Activated T-cell treated with anti-CD3 and anti-CD28 coated beads, Interleukin-2, amount 50 U/mL, for 48 hours (primary cell): ENCODE measurements around the gene PIK3R3.
A peak's percentile ranks its signal among the peaks of the same experiment; 100 is the strongest.
"Not testable (repeated sequence)": the region's sequence is repeated elsewhere in the genome, so short reads cannot be mapped to it uniquely, and the experiment has no call there.

Source experiments
- DNase-seq, 2 experiments: peaks; one replicate each; pipeline ENCODE4 v3.0.0-alpha.2; 2020

The PIK3R3 gene

GRCh38 chr1:46062651-46063319 is 69.6 kb downstream of the PIK3R3 start:
- DNase-seq = peak; percentile 57

GRCh38 chr1:46061146-46061545 is 71.3 kb downstream of the PIK3R3 start:
- DNase-seq = no peak

GRCh38 chr1:46058936-46059335 is 73.5 kb downstream of the PIK3R3 start:
- DNase-seq = no peak

GRCh38 chr1:46057781-46058180 is 74.6 kb downstream of the PIK3R3 start:
- DNase-seq = no peak

GRCh38 chr1:46057215-46057614 is 75.2 kb downstream of the PIK3R3 start:
- DNase-seq = not testable (repeated sequence)

- no peak for DNase-seq
Measured at GRCh38 chr1:46056325-46056724, 76.1 kb downstream of the PIK3R3 start.

GRCh38 chr1:46053734-46054133 is 78.7 kb downstream of the PIK3R3 start:
- no peak for DNase-seq

- no peak for DNase-seq
Measured at GRCh38 chr1:46044116-46044515, 88.3 kb downstream of the PIK3R3 start.

GRCh38 chr1:46043458-46044017 is 88.9 kb downstream of the PIK3R3 start:
- DNase-seq = no peak

GRCh38 chr1:46041974-46042373 is 90.5 kb downstream of the PIK3R3 start:
- DNase-seq = no peak

- DNase-seq = no peak
Measured at GRCh38 chr1:46041551-46041950, 90.9 kb downstream of the PIK3R3 start.

- no peak for DNase-seq
Measured at GRCh38 chr1:46039571-46040052, 92.8 kb downstream of the PIK3R3 start.

GRCh38 chr1:46036894-46037839 is 95.3 kb downstream of the PIK3R3 start:
- DNase-seq = peak; percentile 89 to 90

- no peak for DNase-seq
Measured at GRCh38 chr1:46034601-46035516, 97.6 kb downstream of the PIK3R3 start.

GRCh38 chr1:46030876-46031660 is 101.4 kb downstream of the PIK3R3 start:
- no peak for DNase-seq

- no peak for DNase-seq
Measured at GRCh38 chr1:46030074-46030870, 102.2 kb downstream of the PIK3R3 start.

GRCh38 chr1:46027788-46028573 is 104.4 kb downstream of the PIK3R3 start:
- DNase-seq = no peak

GRCh38 chr1:46026531-46026930 is 105.9 kb downstream of the PIK3R3 start:
- DNase-seq = no peak

GRCh38 chr1:46021046-46021996 is 111.1 kb downstream of the PIK3R3 start:
- no peak for DNase-seq
